Epidermal melanocyte (primary cell): Measurements from ENCODE around the gene MTFMT.
A peak's percentile ranks its signal among the peaks of the same experiment; 100 is the strongest.
"Not testable (repeated sequence)": the region's sequence is repeated elsewhere in the genome, so short reads cannot be mapped to it uniquely, and the experiment has no call there.

Experiments
- DNase-seq: peaks from one replicate; pipeline ENCODE4 v3.0.0; 2011; ENCODE audit warnings: low spot score; ENCODE audit not compliant: insufficient read length

Gene MTFMT

GRCh38 chr15:65038836-65039235 is 9.4 kb upstream of the MTFMT start:
- no peak for DNase-seq

GRCh38 chr15:65038428-65038827 is 9.0 kb upstream of the MTFMT start:
- no peak for DNase-seq

GRCh38 chr15:65037309-65037708 is 7.9 kb upstream of the MTFMT start:
- DNase-seq, result no peak

- no peak for DNase-seq
Observed at GRCh38 chr15:65034719-65035118, 5.3 kb upstream of the MTFMT start.

- peak; percentile 50 for DNase-seq
Observed at GRCh38 chr15:65033659-65034269, 4.3 kb upstream of the MTFMT start.

- no peak for DNase-seq
Observed at GRCh38 chr15:65032801-65033537, 3.5 kb upstream of the MTFMT start.

- DNase-seq, result no peak
Observed at GRCh38 chr15:65029736-65030208, 333 bp upstream of the MTFMT start.

GRCh38 chr15:65028338-65028737 is 1.1 kb downstream of the MTFMT start:
- no peak for DNase-seq

- no peak for DNase-seq
Observed at GRCh38 chr15:65027593-65027992, 1.8 kb downstream of the MTFMT start.

GRCh38 chr15:65026756-65027155 is 2.7 kb downstream of the MTFMT start:
- no peak for DNase-seq

- DNase-seq, result no peak
Observed at GRCh38 chr15:65021488-65021887, 8.0 kb downstream of the MTFMT start.

GRCh38 chr15:65020419-65020818 is 9.0 kb downstream of the MTFMT start:
- DNase-seq, result no peak

GRCh38 chr15:65011198-65011597 is 18.2 kb downstream of the MTFMT start:
- DNase-seq, result not testable (repeated sequence)

- DNase-seq, result no peak
Observed at GRCh38 chr15:65008983-65009382, 20.5 kb downstream of the MTFMT start.

GRCh38 chr15:65006876-65007275 is 22.6 kb downstream of the MTFMT start:
- no peak for DNase-seq

- no peak for DNase-seq
Observed at GRCh38 chr15:65004993-65005392, 24.4 kb downstream of the MTFMT start.

- peak; percentile 21 for DNase-seq
Observed at GRCh38 chr15:64997745-64998375, 31.6 kb downstream of the MTFMT start.

- DNase-seq, result no peak
Observed at GRCh38 chr15:64997066-64997465, 32.4 kb downstream of the MTFMT start.

- no peak for DNase-seq
Observed at GRCh38 chr15:64993290-64993689, 36.1 kb downstream of the MTFMT start.

- DNase-seq, result peak; percentile 15
Observed at GRCh38 chr15:64991536-64992135, 37.8 kb downstream of the MTFMT start.

GRCh38 chr15:64990168-64990470 is 39.3 kb downstream of the MTFMT start:
- no peak for DNase-seq

- DNase-seq, result peak; percentile 78
Observed at GRCh38 chr15:64989416-64990167, 39.8 kb downstream of the MTFMT start, which contains the start of gene SPG21. Gene SPG21 (minus strand): TSS chr15:64989914. CDS start chr15:64983569, 6,345 bp downstream.
